K562 (cell line): ENCODE data around the gene TRAPPC2L. TPM values are rescaled to one million over a fixed set of nuclear protein-coding genes. Genes with fewer than 3 reads are reported as not detected.

Source experiments
- E4F1 ChIP-seq: fragments of 250-450 bp; sonication (Bioruptor Pico); IDR thresholded peaks from 2 replicates; pipeline ENCODE4 v1.5.0; 2021; ENCODE audit warnings: mild to moderate bottlenecking, borderline replicate concordance
- HMGN3 ChIP-seq: IDR thresholded peaks from 2 replicates; pipeline ENCODE4 v1.6.1; 2011; ENCODE audit warnings: borderline replicate concordance, low read depth, mild to moderate bottlenecking, mixed read lengths, low read length; ENCODE audit not compliant: insufficient read length; ENCODE audit errors: extremely low read depth
- PHF21A ChIP-seq: fragments of 450-650 bp; IDR thresholded peaks from 2 replicates; pipeline ENCODE4 v1.6.1; 2017; ENCODE audit warnings: low read depth, borderline replicate concordance
- POLR2AphosphoS2 ChIP-seq: IDR thresholded peaks from 2 replicates; pipeline ENCODE4 v1.6.1; 2012; ENCODE audit warnings: low read length, improper control_type of control experiment
- POLR3G ChIP-seq: IDR thresholded peaks from 2 replicates; pipeline ENCODE4 v1.6.1; 2011; ENCODE audit not compliant: insufficient read length, insufficient replicate concordance; ENCODE audit errors: extremely low read depth
- RBM14 ChIP-seq: fragments of 200-400 bp; formaldehyde crosslinking; IDR thresholded peaks from 2 replicates; pipeline ENCODE4 v1.6.1; 2018; ENCODE audit warnings: low read depth, mild to moderate bottlenecking, low read length, moderate library complexity, borderline replicate concordance; ENCODE audit not compliant: insufficient read depth
- RBM22 ChIP-seq: fragments of 200-400 bp; formaldehyde crosslinking; IDR thresholded peaks from 2 replicates; pipeline ENCODE4 v1.6.1; 2018; ENCODE audit warnings: low read length, low read depth; ENCODE audit not compliant: poor library complexity, severe bottlenecking
- RHOXF2B ChIP-seq: fragments of 250-450 bp; sonication (Bioruptor Pico); conservative IDR thresholded peaks from 2 replicates; pipeline ENCODE4 v1.5.1; 2021
- SREBF1 ChIP-seq: fragments of 150-350 bp; IDR thresholded peaks from 2 replicates; pipeline ENCODE4 v1.6.1; 2014; ENCODE audit warnings: antibody characterized with exemption, low read depth, low read length, borderline replicate concordance
- ZBTB33 ChIP-seq: sonication (generic); formaldehyde crosslinking; IDR thresholded peaks from 2 replicates; pipeline ENCODE4 v1.8.1; 2023; ENCODE audit warnings: mild to moderate bottlenecking, missing genetic modification reagents
- ZNF586 ChIP-seq: fragments of 450-650 bp; formaldehyde crosslinking; conservative IDR thresholded peaks from 2 replicates; pipeline ENCODE4 v1.4.0; 2020; ENCODE audit warnings: mild to moderate bottlenecking, moderate library complexity
- polyA plus RNA-seq, 8 experiments: library from polyadenylated mRNA; depleted of rRNA in 4 of 8; stranded (reverse) in 5 of 8; unstranded in 3 of 8; fragments of >200 nt; fragmentation: Nextera tagmentation in 2 of 8; fragmentation: Illumina TruSeq in 1 of 8; extraction: Ambion mirVana in 2 of 8; extraction: Trizol in 1 of 8; gene quantifications; 2 replicates each; pipeline versions ENCODE4 v1.2.1 to v1.2.3, GENCODE V29; 2011 to 2014; ENCODE audit warnings: inconsistent platforms in 1 of 8, missing spikeins in 1 of 8
- total RNA-seq, 7 experiments: library from RNA; depleted of rRNA in 6 of 7; stranded (reverse); fragments of >200 nt in 6 of 7; fragmentation: Illumina TruSeq in 2 of 7; extraction: Trizol in 2 of 7; gene quantifications; 2 replicates each; pipeline versions ENCODE4 v1.2.1 to v1.2.3, GENCODE V29; 2011 to 2021; ENCODE audit warnings: low replicate concordance in 1 of 7
- TF ChIP-seq, protein P1 (sequence below), 3 experiments: fragments of 200-800 bp in 1 of 3; fragments of 250-450 bp in 1 of 3; fragments of 450-650 bp in 1 of 3; sonication (Bioruptor Pico) in 1 of 3; sonication (Bioruptor generic) in 1 of 3; formaldehyde crosslinking in 1 of 3; IDR thresholded peaks; 2 replicates each; pipeline versions ENCODE4 v1.6.1 to v1.8.0; 2016 to 2022; ENCODE audit warnings: mild to moderate bottlenecking in 2 of 3, missing genetic modification characterization in 2 of 3, missing compliant biosample characterization in 1 of 3, moderate library complexity in 1 of 3
- TF ChIP-seq, protein P2 (sequence below): fragments of 250-450 bp; sonication (Bioruptor Pico); IDR thresholded peaks from 2 replicates; pipeline ENCODE4 v1.8.0; 2021; ENCODE audit warnings: moderate library complexity, mild to moderate bottlenecking, inconsistent platforms
- TF ChIP-seq, protein P3 (sequence below): fragments of 450-650 bp; formaldehyde crosslinking; IDR thresholded peaks from 2 replicates; pipeline ENCODE4 v1.4.0; 2020; ENCODE audit warnings: mild to moderate bottlenecking, moderate library complexity
- TF ChIP-seq, protein P4 (sequence below): IDR thresholded peaks from 3 replicates; pipeline ENCODE4 v1.6.1; 2011; ENCODE audit warnings: borderline replicate concordance, mild to moderate bottlenecking; ENCODE audit not compliant: insufficient read length, insufficient read depth

TRAPPC2L gene
- total and polyA plus RNA-seq, 9 of the 15 experiments (the other 6 are each of a cell fraction or from before 2014, with no cell fraction given), result 60.4 to 398 (median 97.5) TPM

GRCh38 chr16:88881007-88881615 lies 24.2 kb downstream of the TRAPPC2L start (continued):
- TF ChIP-seq, protein P1, sequence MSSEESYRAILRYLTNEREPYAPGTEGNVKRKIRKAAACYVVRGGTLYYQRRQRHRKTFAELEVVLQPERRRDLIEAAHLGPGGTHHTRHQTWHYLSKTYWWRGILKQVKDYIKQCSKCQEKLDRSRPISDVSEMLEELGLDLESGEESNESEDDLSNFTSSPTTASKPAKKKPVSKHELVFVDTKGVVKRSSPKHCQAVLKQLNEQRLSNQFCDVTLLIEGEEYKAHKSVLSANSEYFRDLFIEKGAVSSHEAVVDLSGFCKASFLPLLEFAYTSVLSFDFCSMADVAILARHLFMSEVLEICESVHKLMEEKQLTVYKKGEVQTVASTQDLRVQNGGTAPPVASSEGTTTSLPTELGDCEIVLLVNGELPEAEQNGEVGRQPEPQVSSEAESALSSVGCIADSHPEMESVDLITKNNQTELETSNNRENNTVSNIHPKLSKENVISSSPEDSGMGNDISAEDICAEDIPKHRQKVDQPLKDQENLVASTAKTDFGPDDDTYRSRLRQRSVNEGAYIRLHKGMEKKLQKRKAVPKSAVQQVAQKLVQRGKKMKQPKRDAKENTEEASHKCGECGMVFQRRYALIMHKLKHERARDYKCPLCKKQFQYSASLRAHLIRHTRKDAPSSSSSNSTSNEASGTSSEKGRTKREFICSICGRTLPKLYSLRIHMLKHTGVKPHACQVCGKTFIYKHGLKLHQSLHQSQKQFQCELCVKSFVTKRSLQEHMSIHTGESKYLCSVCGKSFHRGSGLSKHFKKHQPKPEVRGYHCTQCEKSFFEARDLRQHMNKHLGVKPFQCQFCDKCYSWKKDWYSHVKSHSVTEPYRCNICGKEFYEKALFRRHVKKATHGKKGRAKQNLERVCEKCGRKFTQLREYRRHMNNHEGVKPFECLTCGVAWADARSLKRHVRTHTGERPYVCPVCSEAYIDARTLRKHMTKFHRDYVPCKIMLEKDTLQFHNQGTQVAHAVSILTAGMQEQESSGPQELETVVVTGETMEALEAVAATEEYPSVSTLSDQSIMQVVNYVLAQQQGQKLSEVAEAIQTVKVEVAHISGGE (CRISPR knock-in tag; IDR thresholded peaks at IDR 0.05), result no peak
- peak; percentile 76; the same call in 1 of the 2 replicates for TF ChIP-seq RBM14
- no peak for TF ChIP-seq E4F1
- peak; percentile 54; the same call in 1 of the 2 replicates for TF ChIP-seq ZBTB33 (CRISPR knock-in tag)
- TF ChIP-seq RBM22, result peak; percentile 97
- TF ChIP-seq POLR2AphosphoS2, result no peak; the same call in 1 of the 2 replicates
- TF ChIP-seq POLR3G, result no peak
- TF ChIP-seq, protein P2, sequence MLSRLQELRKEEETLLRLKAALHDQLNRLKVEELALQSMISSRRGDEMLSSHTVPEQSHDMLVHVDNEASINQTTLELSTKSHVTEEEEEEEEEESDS (CRISPR knock-in tag), result no peak
- no peak for TF ChIP-seq PHF21A
- no peak for TF ChIP-seq SREBF1
- TF ChIP-seq ZNF586 (CRISPR knock-in tag), result no peak
- TF ChIP-seq, protein P3, sequence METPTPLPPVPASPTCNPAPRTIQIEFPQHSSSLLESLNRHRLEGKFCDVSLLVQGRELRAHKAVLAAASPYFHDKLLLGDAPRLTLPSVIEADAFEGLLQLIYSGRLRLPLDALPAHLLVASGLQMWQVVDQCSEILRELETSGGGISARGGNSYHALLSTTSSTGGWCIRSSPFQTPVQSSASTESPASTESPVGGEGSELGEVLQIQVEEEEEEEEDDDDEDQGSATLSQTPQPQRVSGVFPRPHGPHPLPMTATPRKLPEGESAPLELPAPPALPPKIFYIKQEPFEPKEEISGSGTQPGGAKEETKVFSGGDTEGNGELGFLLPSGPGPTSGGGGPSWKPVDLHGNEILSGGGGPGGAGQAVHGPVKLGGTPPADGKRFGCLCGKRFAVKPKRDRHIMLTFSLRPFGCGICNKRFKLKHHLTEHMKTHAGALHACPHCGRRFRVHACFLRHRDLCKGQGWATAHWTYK, result no peak
- peak; percentile 13 for TF ChIP-seq HMGN3
- TF ChIP-seq, protein P4, sequence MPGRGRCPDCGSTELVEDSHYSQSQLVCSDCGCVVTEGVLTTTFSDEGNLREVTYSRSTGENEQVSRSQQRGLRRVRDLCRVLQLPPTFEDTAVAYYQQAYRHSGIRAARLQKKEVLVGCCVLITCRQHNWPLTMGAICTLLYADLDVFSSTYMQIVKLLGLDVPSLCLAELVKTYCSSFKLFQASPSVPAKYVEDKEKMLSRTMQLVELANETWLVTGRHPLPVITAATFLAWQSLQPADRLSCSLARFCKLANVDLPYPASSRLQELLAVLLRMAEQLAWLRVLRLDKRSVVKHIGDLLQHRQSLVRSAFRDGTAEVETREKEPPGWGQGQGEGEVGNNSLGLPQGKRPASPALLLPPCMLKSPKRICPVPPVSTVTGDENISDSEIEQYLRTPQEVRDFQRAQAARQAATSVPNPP, result no peak
- no peak for TF ChIP-seq RHOXF2B (CRISPR knock-in tag)
